ENCODE data around the gene S100G. TPM values are rescaled to one million over a fixed set of nuclear protein-coding genes. Genes with fewer than 3 reads are reported as not detected.
"Not testable (repeated sequence)": the region's sequence is repeated elsewhere in the genome, so short reads cannot be mapped to it uniquely, and the experiment has no call there.

Gene S100G
- not detected for total RNA-seq

- no peak within 1 kb of the TSS for H3K4me3 ChIP-seq
- no peaks in the 10 kb centered on the region for H3K4me1 ChIP-seq (ENCODE audit: control insufficient read depth in 1 of 2, low read depth in 2 of 2)
- no peaks in the 10 kb centered on the region for H3K36me3 ChIP-seq
- H3K9me3 ChIP-seq = no peaks in the 10 kb centered on the region
- no peak within 1 kb of the TSS for H3K27ac ChIP-seq
- no peaks in the 10 kb centered on the region for H3K27me3 ChIP-seq (replicated peaks; ENCODE audit: insufficient read depth)
- no peak for TF ChIP-seq CTCF (IDR thresholded peaks at IDR 0.05)
- DNase-seq (ENCODE audit: low spot score) (no peak), ATAC-seq (ENCODE audit: insufficient number of reproducible peaks, low FRiP score, low read depth) (no peak)
These were observed at the start of gene S100G for GRCh38 chrX:16649858-16650257. Gene S100G, plus strand, starts transcription at chrX:16650158. Its CDS starts 849 bp downstream, at chrX:16651007.

- H3K4me1 ChIP-seq (ENCODE audit: control insufficient read depth in 1 of 2, low read depth in 2 of 2) = no peaks in the 10 kb centered on the region
- no peak overlapping the region for H3K27ac ChIP-seq
- H3K36me3 ChIP-seq = no peaks in the 10 kb centered on the region
- no peaks in the 10 kb centered on the region for H3K27me3 ChIP-seq (replicated peaks; ENCODE audit: insufficient read depth)
- DNase-seq (ENCODE audit: low spot score) (no peak), ATAC-seq (ENCODE audit: insufficient number of reproducible peaks, low FRiP score, low read depth) (no peak)
- no peak for TF ChIP-seq CTCF (IDR thresholded peaks at IDR 0.05)
- H3K4me3 ChIP-seq = no peak overlapping the region
- no peaks in the 10 kb centered on the region for H3K9me3 ChIP-seq
These were observed 48.1 kb upstream of the S100G start for GRCh38 chrX:16601885-16602284.

GRCh38 chrX:16603235-16603634 is 46.7 kb upstream of the S100G start:
- H3K27me3 ChIP-seq (replicated peaks; ENCODE audit: insufficient read depth); H3K4me3 ChIP-seq; H3K4me1 ChIP-seq (ENCODE audit: control insufficient read depth in 1 of 2, low read depth in 2 of 2); DNase-seq (ENCODE audit: low spot score); H3K36me3 ChIP-seq; ATAC-seq (ENCODE audit: insufficient number of reproducible peaks, low FRiP score, low read depth); H3K9me3 ChIP-seq; H3K27ac ChIP-seq: not testable (repeated sequence)

GRCh38 chrX:16603822-16604221 is 46.1 kb upstream of the S100G start:
- no peaks in the 10 kb centered on the region for H3K4me1 ChIP-seq (ENCODE audit: control insufficient read depth in 1 of 2, low read depth in 2 of 2)
- no peaks in the 10 kb centered on the region for H3K9me3 ChIP-seq
- H3K36me3 ChIP-seq = no peaks in the 10 kb centered on the region
- H3K27ac ChIP-seq = no peak overlapping the region
- H3K27me3 ChIP-seq (replicated peaks; ENCODE audit: insufficient read depth) = no peaks in the 10 kb centered on the region
- no peak for ATAC-seq (ENCODE audit: insufficient number of reproducible peaks, low FRiP score, low read depth)
- DNase-seq (ENCODE audit: low spot score) = no peak
- TF ChIP-seq CTCF (IDR thresholded peaks at IDR 0.05) = no peak
- H3K4me3 ChIP-seq = no peak overlapping the region

- TF ChIP-seq CTCF (IDR thresholded peaks at IDR 0.05) = no peak
- H3K27me3 ChIP-seq (replicated peaks; ENCODE audit: insufficient read depth) = no peaks in the 10 kb centered on the region
- no peak overlapping the region for H3K4me3 ChIP-seq
- DNase-seq (ENCODE audit: low spot score) = no peak
- no peak for ATAC-seq (ENCODE audit: insufficient number of reproducible peaks, low FRiP score, low read depth)
- H3K4me1 ChIP-seq (ENCODE audit: control insufficient read depth in 1 of 2, low read depth in 2 of 2) = no peaks in the 10 kb centered on the region
- H3K9me3 ChIP-seq = no peaks in the 10 kb centered on the region
- H3K27ac ChIP-seq = no peak overlapping the region
- no peaks in the 10 kb centered on the region for H3K36me3 ChIP-seq
These were observed 45.6 kb upstream of the S100G start for GRCh38 chrX:16604337-16604736.

GRCh38 chrX:16606142-16606720 is 43.7 kb upstream of the S100G start:
- no peak for DNase-seq (ENCODE audit: low spot score)
- Histone ChIP-seq H3K27ac (no peak overlapping the region), H3K27me3 (replicated peaks; ENCODE audit: insufficient read depth) (no peaks in the 10 kb centered on the region), H3K36me3 (no peaks in the 10 kb centered on the region), H3K9me3 (no peaks in the 10 kb centered on the region), H3K4me3 (no peak overlapping the region), H3K4me1 (ENCODE audit: control insufficient read depth in 1 of 2, low read depth in 2 of 2) (no peaks in the 10 kb centered on the region)
- TF ChIP-seq CTCF (IDR thresholded peaks at IDR 0.05) = no peak
- no peak for ATAC-seq (ENCODE audit: insufficient number of reproducible peaks, low FRiP score, low read depth)
